NCI-H2227 (cell line): ENCODE data around the gene HNRNPF.
"Not testable (repeated sequence)": the region's sequence is repeated elsewhere in the genome, so short reads cannot be mapped to it uniquely, and the experiment has no call there.

Experiments used
- DNase-seq: peaks from one replicate; lab custom pipeline; 2025; ENCODE audit not compliant: unreplicated experiment; lab: John Stamatoyannopoulos, UW

Gene HNRNPF, protein sequence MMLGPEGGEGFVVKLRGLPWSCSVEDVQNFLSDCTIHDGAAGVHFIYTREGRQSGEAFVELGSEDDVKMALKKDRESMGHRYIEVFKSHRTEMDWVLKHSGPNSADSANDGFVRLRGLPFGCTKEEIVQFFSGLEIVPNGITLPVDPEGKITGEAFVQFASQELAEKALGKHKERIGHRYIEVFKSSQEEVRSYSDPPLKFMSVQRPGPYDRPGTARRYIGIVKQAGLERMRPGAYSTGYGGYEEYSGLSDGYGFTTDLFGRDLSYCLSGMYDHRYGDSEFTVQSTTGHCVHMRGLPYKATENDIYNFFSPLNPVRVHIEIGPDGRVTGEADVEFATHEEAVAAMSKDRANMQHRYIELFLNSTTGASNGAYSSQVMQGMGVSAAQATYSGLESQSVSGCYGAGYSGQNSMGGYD

DNA sequence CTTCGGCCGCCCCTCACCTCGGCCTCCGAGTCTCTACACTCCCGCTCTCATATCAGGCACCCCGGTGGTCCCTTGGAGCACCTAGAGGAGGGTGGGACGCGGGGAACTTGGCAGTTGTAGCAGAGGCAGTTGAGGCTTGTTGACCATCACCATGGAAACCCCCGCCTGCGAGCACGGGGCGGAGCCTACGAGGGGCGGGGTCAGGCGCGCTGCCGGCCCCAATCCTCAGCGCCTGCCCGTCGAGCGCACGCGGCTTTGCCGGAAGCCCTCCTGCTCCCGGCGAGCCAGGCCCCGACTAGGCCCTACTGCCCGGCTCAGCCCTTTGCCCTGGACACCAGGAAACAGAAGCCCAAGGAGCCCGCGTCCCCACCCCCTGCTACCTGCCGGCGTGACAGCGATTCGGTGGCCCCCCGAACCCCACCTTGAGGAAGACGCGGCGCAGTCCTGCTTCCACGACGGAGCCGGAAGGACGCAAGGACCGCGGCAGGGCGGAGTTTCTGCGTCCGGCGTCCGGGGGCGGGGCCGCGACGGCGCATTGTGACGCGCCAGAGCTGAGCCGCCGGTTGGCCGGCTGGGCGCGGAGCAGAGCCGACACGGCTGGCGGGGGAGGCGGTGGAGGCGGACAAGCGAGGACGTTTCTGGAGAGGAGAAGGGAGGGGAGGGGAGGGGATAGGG, at the start of gene HNRNPF:
TSS of gene HNRNPF (minus strand) at position 477 of the 675 bp plus-strand sequence. CDS start 21,302 bp downstream, outside the sequence.
- DNase-seq, result peak; percentile 96

- DNase-seq, result no peak
Observed at GRCh38 chr10:43458227-43458626, 49.2 kb upstream of the HNRNPF start.

DNA sequence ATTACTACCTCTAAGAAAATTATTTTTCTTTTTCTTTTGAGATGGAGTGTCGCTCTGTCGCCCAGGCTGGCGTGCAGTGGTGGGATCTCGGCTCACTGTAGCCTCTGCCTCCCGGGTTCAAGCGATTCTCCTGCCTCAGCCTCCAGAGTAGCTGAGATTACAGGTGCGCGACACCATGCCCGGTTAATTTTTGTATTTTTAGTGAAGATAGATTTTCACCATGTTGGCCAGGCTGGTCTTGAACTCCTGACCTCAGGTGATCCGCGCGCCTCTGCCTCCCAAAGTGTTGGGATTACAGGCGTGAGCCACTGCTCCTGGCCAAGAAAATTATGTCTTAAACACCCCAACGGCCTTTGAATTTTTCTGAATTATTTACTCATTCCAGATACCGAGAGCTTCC, 47.6 kb upstream of the HNRNPF start:
- not testable (repeated sequence) for DNase-seq

DNA sequence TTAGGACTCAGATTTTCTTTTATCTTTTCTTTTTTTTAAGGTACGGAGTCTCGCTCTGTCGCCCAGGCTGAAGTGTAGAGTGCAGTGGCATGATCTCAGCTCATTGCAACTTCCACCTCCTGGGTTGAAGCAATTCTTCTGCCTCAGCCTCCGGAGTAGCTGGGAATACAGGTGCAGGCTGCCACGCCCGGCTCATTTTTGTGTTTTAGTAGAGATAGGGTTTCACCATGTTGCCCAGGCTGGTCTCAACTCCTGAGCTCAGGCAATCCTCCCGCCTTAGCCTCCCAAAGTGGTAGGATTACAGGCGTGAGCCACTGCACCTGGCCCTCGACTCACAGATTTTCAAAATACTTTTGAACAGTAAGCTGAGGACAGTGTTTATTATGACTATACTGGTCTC, 45.0 kb upstream of the HNRNPF start:
- DNase-seq, result not testable (repeated sequence)

DNA sequence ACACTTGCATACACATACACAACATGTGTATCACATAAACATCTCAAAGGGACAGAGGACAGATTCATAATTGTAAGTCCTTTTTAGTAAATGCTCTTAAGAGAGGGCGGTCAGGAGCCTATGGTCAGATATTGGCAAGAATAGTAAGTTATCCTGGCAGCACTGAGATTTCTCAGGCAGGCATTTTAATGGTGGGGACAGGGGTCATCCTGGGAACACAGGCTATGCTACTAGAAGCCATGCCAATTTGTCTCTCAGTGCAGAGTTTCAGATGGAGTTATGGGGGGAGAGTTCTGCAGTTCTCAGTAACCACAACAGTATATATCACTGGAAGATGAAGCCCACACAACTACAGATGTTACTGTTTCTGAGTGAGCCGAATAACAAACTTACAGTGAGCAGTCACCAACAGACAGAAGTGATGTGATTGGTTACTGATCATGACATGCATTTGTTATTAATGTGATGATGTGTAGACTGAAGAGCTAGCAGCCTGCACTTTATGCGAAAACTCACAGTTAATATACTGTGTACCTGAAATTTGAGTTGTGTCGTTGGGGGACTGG, 44.4 kb upstream of the HNRNPF start:
- DNase-seq, result no peak

GRCh38 chr10:43452356-43452914, 43.4 kb upstream of the HNRNPF start:
- DNase-seq, result no peak

GRCh38 chr10:43448742-43449141, 39.8 kb upstream of the HNRNPF start:
- no peak for DNase-seq

- not testable (repeated sequence) for DNase-seq
Observed at GRCh38 chr10:43446219-43447017, 37.4 kb upstream of the HNRNPF start.

DNA sequence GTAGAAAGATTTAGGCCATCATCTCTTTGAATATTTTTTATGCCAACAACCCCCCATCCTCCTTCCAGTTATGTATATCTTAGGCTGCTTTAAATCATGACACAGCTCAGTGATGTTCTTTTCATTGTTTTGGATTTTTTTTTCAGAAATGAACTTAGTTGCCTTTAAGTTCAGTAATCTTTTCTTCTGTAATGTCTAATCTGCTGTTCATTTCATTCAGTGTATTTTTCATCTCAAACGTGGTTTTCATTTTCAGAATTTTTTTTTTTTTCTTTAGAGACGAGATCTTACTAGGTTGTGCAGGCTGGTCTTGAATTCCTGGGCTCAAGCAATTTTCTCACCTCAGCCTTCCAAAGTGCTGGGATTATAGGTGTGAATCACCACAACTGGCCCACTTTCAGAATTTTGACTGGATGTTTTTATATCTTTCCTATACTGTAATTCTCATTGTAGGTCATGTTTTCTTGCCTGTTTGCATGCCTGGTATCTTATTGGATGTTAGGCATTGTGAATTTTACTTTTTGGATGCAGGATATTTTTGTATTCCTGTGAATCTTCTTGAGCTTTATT, 36.0 kb upstream of the HNRNPF start:
- no peak for DNase-seq

DNA sequence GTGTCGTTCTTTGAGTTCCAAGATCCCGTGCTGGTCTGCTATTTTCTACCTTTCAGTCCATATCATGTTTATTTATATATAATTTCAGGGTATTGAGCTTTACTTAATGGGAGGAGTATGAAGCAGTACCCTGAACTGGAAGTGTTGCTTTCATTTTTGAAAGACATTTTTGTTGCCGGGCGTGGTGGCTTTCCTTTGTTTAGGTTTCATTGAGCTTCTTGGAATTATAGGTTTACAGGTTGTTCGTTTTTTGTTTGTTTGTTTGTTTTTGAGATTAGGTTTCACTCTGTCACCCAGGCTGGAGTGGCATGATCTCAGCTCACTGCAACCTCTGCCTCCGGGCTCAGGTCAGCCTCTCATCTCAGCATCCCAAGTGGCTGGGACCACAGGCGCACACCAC, 35.3 kb upstream of the HNRNPF start:
- DNase-seq, result no peak

DNA sequence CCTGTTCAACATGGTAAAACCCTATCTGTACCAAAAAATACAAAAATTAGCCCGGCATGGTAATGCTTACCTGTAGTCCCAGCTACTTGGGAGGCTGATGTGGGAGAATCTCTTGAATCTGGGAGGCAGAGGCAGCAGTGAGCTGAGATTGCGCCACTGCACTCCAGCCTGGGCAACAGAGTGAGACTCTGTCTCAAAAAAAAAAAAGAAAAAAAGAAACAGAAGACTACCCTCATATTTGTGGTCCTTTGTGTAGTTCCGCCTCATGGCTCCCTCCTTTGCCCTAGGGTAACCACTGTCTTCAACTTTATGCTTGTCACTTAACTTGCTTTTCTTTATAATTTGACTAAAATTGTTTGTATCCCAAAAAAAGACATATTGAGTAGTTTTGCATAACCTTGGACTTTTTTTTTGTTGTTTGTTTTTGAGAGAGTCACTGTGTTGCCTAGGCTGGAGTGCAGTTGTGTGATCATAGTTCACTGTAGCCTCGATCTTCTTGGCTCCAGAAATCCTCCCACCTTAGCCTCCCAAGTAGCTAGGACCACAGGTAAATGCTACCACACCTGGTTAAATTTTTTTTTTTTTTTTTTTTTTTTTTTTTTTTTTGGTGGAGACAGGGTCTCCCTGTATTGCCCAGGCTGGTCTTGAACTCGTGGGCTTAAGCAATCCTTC, 31.6 kb upstream of the HNRNPF start:
- no peak for DNase-seq

DNA sequence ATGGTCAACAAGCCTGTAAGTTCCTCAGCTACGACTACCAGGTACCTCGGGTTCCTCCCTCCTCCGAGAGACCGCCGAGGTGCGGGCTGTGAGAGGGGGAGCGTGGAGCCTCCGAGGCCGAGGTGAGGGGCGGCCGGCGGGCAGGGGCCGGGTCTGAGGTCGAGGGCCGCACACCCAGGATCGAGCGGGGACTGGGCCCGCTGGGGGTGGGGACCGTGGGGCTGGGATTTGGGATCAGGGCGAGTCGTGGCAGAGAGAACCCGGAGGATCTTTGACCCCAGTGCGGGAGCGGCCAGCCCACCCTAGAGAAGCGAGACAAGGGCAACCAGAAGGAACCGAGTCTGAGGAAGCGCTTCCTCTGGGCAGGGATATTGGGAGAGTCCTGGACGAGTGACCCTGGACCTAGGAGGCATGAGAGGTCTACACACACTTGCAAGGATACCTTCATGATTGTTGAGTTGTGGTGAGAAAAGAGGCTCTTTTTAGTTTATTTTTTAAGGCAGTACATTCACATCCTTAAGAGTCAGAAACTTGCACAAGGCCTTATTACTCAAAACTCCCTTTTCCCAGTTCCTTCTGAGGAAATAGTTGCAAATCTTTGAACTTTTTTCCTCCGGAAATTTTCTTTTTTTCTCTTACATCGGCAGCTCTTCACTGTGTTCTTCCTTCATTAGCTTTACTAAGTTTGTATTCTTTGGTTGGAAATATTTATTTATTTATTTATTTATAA, 28.3 kb upstream of the HNRNPF start:
- no peak for DNase-seq

GRCh38 chr10:43436291-43437140, 27.5 kb upstream of the HNRNPF start, which contains the start of gene ZNF487:
Gene ZNF487 (plus strand): TSS chr10:43437111. CDS start chr10:43475814, 38,703 bp downstream.
- DNase-seq, result peak; percentile 86

GRCh38 chr10:43430926-43431663, 22.1 kb upstream of the HNRNPF start:
- DNase-seq, result peak; percentile 38

- DNase-seq, result no peak
Observed at GRCh38 chr10:43427166-43427825, 18.3 kb upstream of the HNRNPF start.

DNA sequence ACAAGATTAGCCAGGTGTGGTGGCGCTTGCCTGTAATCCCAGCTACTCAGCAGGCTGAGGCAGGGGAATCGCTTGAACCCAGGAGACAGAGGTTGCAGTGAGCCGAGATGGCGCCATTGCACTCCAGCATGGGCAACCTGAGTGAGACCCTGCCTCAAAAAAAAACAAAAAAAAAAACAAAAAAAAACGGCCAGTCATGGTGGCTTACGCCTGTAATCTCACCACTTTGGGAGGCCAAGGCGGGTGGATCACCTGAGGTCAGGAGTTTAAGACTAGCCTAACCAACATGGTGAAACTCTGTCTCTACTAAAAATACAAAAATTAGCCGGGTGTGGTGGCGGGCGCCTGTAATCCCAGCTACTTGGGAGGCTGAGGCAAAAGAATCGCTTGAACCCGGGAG, 17.5 kb upstream of the HNRNPF start:
- DNase-seq, result not testable (repeated sequence)

DNA sequence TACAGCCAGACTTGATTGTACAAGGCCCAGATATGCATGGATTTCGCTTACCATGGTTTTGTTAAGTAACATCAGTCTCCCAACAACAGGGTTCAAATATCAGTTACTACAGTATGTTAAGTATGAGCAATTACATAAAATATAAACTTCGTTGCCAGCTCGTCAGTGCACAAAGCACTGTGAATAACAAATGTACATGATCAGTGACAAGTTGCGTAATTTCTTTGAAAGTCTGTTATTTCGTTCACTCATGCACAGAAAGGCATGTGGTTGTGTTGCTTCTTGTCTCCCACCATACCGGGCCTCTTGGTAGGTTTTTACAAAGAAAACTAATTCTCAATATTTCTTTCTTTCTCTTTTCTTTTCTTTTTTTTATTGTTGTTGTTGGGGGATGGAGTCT, 15.4 kb upstream of the HNRNPF start:
- no peak for DNase-seq
